Peyer's patch (tissue), 4 donors: Measurements from ENCODE around the gene CD9. TPM values are rescaled to one million over a fixed set of nuclear protein-coding genes. Genes with fewer than 3 reads are reported as not detected.

Experiments
- DNase-seq, 3 donors: peaks; one replicate each; pipeline ENCODE4 v3.0.0-alpha.2; 2017 to 2019
- H3K27ac ChIP-seq, 4 donors: fragments of 200-600 bp; sonication (generic); one replicate each; pipeline ENCODE4 v1.5.1; 2016 to 2019
- H3K27me3 ChIP-seq, 2 donors: fragments of 200-600 bp; sonication (generic); one replicate each; pipeline ENCODE4 v1.5.1; 2019
- H3K36me3 ChIP-seq, 3 donors: fragments of 200-600 bp; sonication (generic); one replicate each; pipeline ENCODE4 v1.5.1; 2016 to 2019
- H3K4me1 ChIP-seq, 4 donors: fragments of 200-600 bp; sonication (generic); one replicate each; pipeline ENCODE4 v1.5.1; 2016 to 2019
- H3K4me3 ChIP-seq, 4 donors: fragments of 200-600 bp; sonication (generic); 1 replicate in 3 of 4; 2 replicates in 1 of 4; pipeline ENCODE4 v1.5.1; 2016 to 2019; ENCODE audit warnings: mild to moderate bottlenecking in 1 of 4
- H3K9me3 ChIP-seq, 4 donors: fragments of 200-600 bp; sonication (generic); one replicate each; pipeline ENCODE4 v1.5.1; 2016 to 2019; ENCODE audit warnings: mild to moderate bottlenecking in 1 of 4
- POLR2A ChIP-seq, 2 donors: fragments of 450-650 bp; IDR thresholded peaks; one replicate each; pipeline ENCODE4 v1.5.1; 2017; ENCODE audit warnings: antibody characterized with exemption in 2 of 2, mild to moderate bottlenecking in 2 of 2, moderate library complexity in 2 of 2
- total RNA-seq, 4 donors: library from RNA; depleted of rRNA; stranded (reverse); fragments of >200 nt; gene quantifications; one replicate each; pipeline ENCODE4 v1.1.0, GENCODE V29; 2016
- TF ChIP-seq, protein P1 (sequence below), 6 experiments: fragments of 450-650 bp in 4 of 6; fragments of 200-600 bp in 2 of 6; sonication (generic) in 1 of 6; IDR thresholded peaks; one replicate each; pipeline ENCODE4 v1.5.1; 2017 to 2019; ENCODE audit warnings: antibody characterized with exemption in 6 of 6, mild to moderate bottlenecking in 3 of 6, moderate library complexity in 1 of 6

The CD9 gene
- total RNA-seq, 4 donors from 2014 or later = 31.4 to 176 (median 141) TPM

- DNase-seq = no peak
- H3K4me3 ChIP-seq = no peak overlapping the region
- H3K9me3 ChIP-seq = no peaks in the 10 kb centered on the region
- H3K27ac ChIP-seq = peak overlapping the region in 3 of 4 donors; percentile 49 to 82 (median 75)
- H3K27me3 ChIP-seq = no peaks in the 10 kb centered on the region
- H3K4me1 ChIP-seq = peaks cover 0 to 72% (median 2%) of the 10 kb centered on the region in 4 donors
- TF ChIP-seq POLR2A (IDR thresholded peaks at IDR 0.05) = no peak
- TF ChIP-seq, protein P1, sequence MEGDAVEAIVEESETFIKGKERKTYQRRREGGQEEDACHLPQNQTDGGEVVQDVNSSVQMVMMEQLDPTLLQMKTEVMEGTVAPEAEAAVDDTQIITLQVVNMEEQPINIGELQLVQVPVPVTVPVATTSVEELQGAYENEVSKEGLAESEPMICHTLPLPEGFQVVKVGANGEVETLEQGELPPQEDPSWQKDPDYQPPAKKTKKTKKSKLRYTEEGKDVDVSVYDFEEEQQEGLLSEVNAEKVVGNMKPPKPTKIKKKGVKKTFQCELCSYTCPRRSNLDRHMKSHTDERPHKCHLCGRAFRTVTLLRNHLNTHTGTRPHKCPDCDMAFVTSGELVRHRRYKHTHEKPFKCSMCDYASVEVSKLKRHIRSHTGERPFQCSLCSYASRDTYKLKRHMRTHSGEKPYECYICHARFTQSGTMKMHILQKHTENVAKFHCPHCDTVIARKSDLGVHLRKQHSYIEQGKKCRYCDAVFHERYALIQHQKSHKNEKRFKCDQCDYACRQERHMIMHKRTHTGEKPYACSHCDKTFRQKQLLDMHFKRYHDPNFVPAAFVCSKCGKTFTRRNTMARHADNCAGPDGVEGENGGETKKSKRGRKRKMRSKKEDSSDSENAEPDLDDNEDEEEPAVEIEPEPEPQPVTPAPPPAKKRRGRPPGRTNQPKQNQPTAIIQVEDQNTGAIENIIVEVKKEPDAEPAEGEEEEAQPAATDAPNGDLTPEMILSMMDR (IDR thresholded peaks at IDR 0.05) = no peak
- H3K36me3 ChIP-seq = no peaks in the 10 kb centered on the region
These were observed 14.4 kb downstream of the CD9 start for GRCh38 chr12:6214633-6215032.

DNA sequence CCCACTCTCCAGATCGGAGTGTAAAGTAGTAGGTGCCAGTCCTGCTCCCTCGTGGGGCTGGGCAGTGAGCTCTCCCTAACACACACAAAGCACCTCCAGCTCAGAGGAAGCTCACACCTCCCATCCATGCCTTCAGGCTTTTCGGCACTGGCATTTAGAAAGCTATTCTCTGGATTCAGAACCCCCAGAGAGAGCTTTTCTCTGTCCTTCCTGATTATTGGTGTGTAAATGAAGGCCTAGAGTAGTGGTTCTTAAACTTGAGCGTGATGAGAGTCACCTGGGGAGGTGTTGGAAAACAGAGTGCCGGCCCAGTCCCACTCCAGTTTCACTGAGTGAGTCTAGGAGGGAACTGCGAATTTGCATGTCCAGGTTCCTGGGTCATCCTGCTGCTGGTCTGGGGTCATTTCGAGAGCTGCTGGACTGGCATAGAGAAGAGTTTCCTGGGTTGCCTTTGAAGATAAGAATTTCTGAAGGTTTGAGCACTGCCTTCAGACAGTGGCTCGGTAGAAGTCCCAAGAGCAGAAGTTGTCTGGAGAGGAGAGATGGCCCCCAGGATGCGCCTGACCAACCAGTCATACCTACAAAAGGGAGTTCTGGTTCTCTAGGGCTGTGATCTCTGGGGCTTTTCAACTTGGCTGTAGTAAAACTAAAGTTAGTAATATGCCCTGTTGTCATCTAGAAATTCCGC is 15.1 kb downstream of the CD9 start:
- H3K36me3 ChIP-seq = no peaks in the 10 kb centered on the region
- TF ChIP-seq, protein P1 (IDR thresholded peaks at IDR 0.05) = no peak
- no peak for TF ChIP-seq POLR2A (IDR thresholded peaks at IDR 0.05)
- H3K4me3 ChIP-seq = no peak overlapping the region
- peaks cover 0 to 66% (median 1%) of the 10 kb centered on the region in 4 donors for H3K4me1 ChIP-seq
- no peaks in the 10 kb centered on the region for H3K9me3 ChIP-seq
- H3K27ac ChIP-seq = peak overlapping the region in 3 of 4 donors; percentile 49 to 82 (median 75)
- no peaks in the 10 kb centered on the region for H3K27me3 ChIP-seq
- DNase-seq = peak in 1 of 3 donors; percentile 45

DNA sequence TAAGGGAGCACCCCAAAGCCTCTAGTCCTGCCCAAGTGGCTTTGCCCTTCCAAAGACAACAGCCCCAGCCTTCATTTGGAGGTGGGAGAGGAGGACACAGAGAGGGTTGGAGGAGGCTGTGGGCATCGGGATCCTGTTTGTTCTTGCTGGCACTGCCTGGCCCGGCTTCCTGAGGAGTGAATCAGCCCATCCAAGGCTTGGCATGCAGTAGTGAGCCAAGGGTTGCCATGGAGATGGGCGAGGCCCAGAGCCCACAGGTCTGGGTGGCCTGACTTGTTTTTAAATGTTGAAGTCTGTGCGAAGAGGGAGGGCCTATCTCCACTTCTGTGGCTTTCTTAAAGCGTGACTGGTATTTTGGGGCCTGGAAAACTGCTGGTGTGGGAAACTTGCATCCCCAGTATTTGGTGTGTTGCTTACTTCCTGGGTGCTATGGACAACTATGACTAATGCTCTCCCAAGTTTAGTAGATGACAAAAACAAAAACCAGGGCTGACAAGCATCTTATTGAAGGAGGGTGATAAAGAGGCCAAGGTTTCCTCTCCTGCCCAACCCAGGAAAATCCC is 15.8 kb downstream of the CD9 start:
- DNase-seq = peak in 2 of 3 donors; percentile 78 to 83
- H3K27me3 ChIP-seq = no peaks in the 10 kb centered on the region
- H3K27ac ChIP-seq = peak overlapping the region in 3 of 4 donors; percentile 49 to 82 (median 75)
- H3K4me3 ChIP-seq = no peak overlapping the region
- no peaks in the 10 kb centered on the region for H3K9me3 ChIP-seq
- H3K36me3 ChIP-seq = no peaks in the 10 kb centered on the region
- H3K4me1 ChIP-seq = peaks cover 0 to 59% (median 0%) of the 10 kb centered on the region in 4 donors
- TF ChIP-seq POLR2A (IDR thresholded peaks at IDR 0.05) = no peak
- TF ChIP-seq, protein P1 (IDR thresholded peaks at IDR 0.05) = no peak

GRCh38 chr12:6216581-6216980 is 16.4 kb downstream of the CD9 start:
- TF ChIP-seq, protein P1 (IDR thresholded peaks at IDR 0.05) = no peak
- TF ChIP-seq POLR2A (IDR thresholded peaks at IDR 0.05) = no peak
- Histone ChIP-seq H3K36me3 (no peaks in the 10 kb centered on the region), H3K4me3 (no peak overlapping the region), H3K9me3 (no peaks in the 10 kb centered on the region), H3K27ac (peak overlapping the region in 3 of 4 donors; percentile 49 to 82 (median 75)), H3K4me1 (peaks cover 0 to 61% (median 0%) of the 10 kb centered on the region in 4 donors), H3K27me3 (no peaks in the 10 kb centered on the region)
- DNase-seq = no peak

DNA sequence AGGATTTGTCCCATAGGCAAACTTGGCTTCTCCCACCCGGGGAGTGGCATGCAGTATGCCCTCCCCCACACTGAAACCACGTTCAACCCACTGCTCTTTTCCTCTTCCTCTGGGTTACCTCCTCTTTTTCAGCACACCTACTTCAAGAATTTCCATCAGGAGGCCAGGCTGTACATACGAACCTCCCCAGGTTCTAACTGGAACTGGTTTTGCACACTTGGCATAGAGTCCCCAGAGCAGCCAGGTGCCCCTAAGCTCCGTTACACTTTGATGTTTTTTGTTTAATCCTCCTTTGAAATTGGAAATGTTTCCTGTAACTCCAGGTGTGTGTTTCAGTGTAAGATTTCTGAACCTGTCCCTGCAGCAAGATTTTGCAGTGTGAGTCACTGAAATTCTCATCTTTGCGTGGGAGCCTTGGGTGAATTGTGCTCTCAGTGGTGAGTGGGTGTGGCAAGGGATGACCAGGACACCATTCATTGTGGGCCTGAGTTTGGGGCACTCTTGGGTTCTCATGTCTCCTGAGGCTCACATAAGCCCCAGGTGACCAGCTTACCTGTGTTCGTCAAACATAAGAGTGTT is 18.2 kb downstream of the CD9 start:
- H3K27ac ChIP-seq = peak overlapping the region in 2 of 4 donors; percentile 27 to 82
- H3K27me3 ChIP-seq = no peaks in the 10 kb centered on the region
- no peaks in the 10 kb centered on the region for H3K9me3 ChIP-seq
- peaks cover 0 to 63% (median 0%) of the 10 kb centered on the region in 4 donors for H3K4me1 ChIP-seq
- H3K4me3 ChIP-seq = no peak overlapping the region
- no peak for TF ChIP-seq POLR2A (IDR thresholded peaks at IDR 0.05)
- TF ChIP-seq, protein P1 (IDR thresholded peaks at IDR 0.05) = no peak
- no peaks in the 10 kb centered on the region for H3K36me3 ChIP-seq
- DNase-seq = no peak
